Esophagus squamous epithelium (tissue), 5 donors: ENCODE measurements around the gene ANO10. TPM values are rescaled to one million over a fixed set of nuclear protein-coding genes. Genes with fewer than 3 reads are reported as not detected.

Source experiments
- DNase-seq: peaks from one replicate; lab custom pipeline; 2025; lab: John Stamatoyannopoulos, UW
- H3K27ac ChIP-seq, 4 donors: fragments of 200-600 bp; sonication (generic); one replicate each; pipeline ENCODE4 v1.5.1; 2016 to 2019; ENCODE audit warnings: mild to moderate bottlenecking in 1 of 4
- H3K27me3 ChIP-seq, 4 donors: fragments of 200-600 bp; sonication (generic); 1 replicate in 3 of 4; 2 replicates in 1 of 4; pipeline versions ENCODE4 v1.5.1 to v1.6.0; 2017 to 2021; ENCODE audit warnings: antibody characterized with exemption in 1 of 4
- H3K36me3 ChIP-seq, 3 donors: fragments of 200-600 bp; sonication (generic); one replicate each; pipeline ENCODE4 v1.5.1; 2016 to 2019
- H3K4me1 ChIP-seq, 3 donors: fragments of 200-600 bp; sonication (generic); one replicate each; pipeline ENCODE4 v1.5.1; 2017 to 2019
- H3K4me3 ChIP-seq, 4 donors: fragments of 200-600 bp; sonication (generic); 1 replicate in 3 of 4; 2 replicates in 1 of 4; pipeline ENCODE4 v1.5.1; 2016 to 2019; ENCODE audit warnings: mild to moderate bottlenecking in 2 of 4, moderate library complexity in 1 of 4
- H3K9me3 ChIP-seq, 3 donors: fragments of 200-600 bp; sonication (generic); one replicate each; pipeline ENCODE4 v1.5.1; 2016 to 2019
- CTCF ChIP-seq, 6 experiments: fragments of 450-650 bp in 4 of 6; fragments of 200-600 bp in 2 of 6; sonication (generic) in 2 of 6; IDR thresholded peaks; one replicate each; pipeline ENCODE4 v1.5.1; 2016 to 2019; ENCODE audit warnings: antibody characterized with exemption in 6 of 6, mild to moderate bottlenecking in 4 of 6, moderate library complexity in 4 of 6
- POLR2A ChIP-seq, 4 donors: fragments of 450-650 bp; IDR thresholded peaks; one replicate each; pipeline ENCODE4 v1.6.1; 2017; ENCODE audit warnings: antibody characterized with exemption in 4 of 4, mild to moderate bottlenecking in 4 of 4, moderate library complexity in 3 of 4
- WGBS, 2 donors: methylation state at CpG; one replicate each; pipeline ENCODE4 v1.1.5; 2018; 5-methylcytosine and 5-hydroxymethylcytosine counted together
- intact Hi-C: fragments of 100-400 bp; cut with DNase I; formaldehyde crosslinking; loops from one replicate; pipeline ENCODE4 v1.15.0; 2022
- total RNA-seq, 4 donors: library from RNA; depleted of rRNA; stranded (reverse); fragments of >200 nt; gene quantifications; one replicate each; pipeline ENCODE4 v1.1.0, GENCODE V29; 2016
- donor health status: DM: yes; HTN: yes; CAD: no.

ANO10 gene
- total RNA-seq, 4 donors from 2014 or later: 18.5 to 22.3 (median 20.3) TPM

GRCh38 chr3:43478118-43478785 is 143.6 kb downstream of the ANO10 start:
- TF ChIP-seq POLR2A (IDR thresholded peaks at IDR 0.05) (no peak), CTCF (IDR thresholded peaks at IDR 0.05) (peak in 1 of 6 experiments; percentile 9)
- H3K4me1 ChIP-seq: no peaks in the 10 kb centered on the region
- DNase-seq: no peak
- H3K4me3 ChIP-seq: no peak overlapping the region
- intact Hi-C loops: no loop called here
- no peaks in the 10 kb centered on the region for H3K36me3 ChIP-seq
- H3K9me3 ChIP-seq: no peaks in the 10 kb centered on the region
- peak overlapping the region in 2 of 4 donors; percentile 46 to 60 for H3K27ac ChIP-seq
- WGBS, 2 donors: 100% methylated on average over 1 of the region's 1 CpG; no CpG with 5 or more reads in 1 of the 2 donors
- no peaks in the 10 kb centered on the region for H3K27me3 ChIP-seq

GRCh38 chr3:43477600-43477999 is 144.2 kb downstream of the ANO10 start:
- intact Hi-C loops: no loop called here
- H3K27ac ChIP-seq: peak overlapping the region in 2 of 4 donors; percentile 46 to 60
- WGBS, 2 donors: 73 to 77% methylated on average over 6 of the region's 6 CpGs

GRCh38 chr3:43473737-43474136 is 148.1 kb downstream of the ANO10 start:
- no peak for DNase-seq
- Histone ChIP-seq H3K27me3 (no peaks in the 10 kb centered on the region), H3K4me3 (no peak overlapping the region), H3K27ac (no peak overlapping the region), H3K36me3 (no peaks in the 10 kb centered on the region), H3K9me3 (no peaks in the 10 kb centered on the region), H3K4me1 (no peaks in the 10 kb centered on the region)
- WGBS, 2 donors: 60 to 67% methylated on average over 1 of the region's 1 CpG
- TF ChIP-seq POLR2A (IDR thresholded peaks at IDR 0.05) (no peak), CTCF (IDR thresholded peaks at IDR 0.05) (no peak)
- intact Hi-C loops: no loop called here

More at GRCh38 chr3:43477600-43477999, 144.2 kb downstream of the ANO10 start:
- no peaks in the 10 kb centered on the region for H3K36me3 ChIP-seq
- no peak for TF ChIP-seq CTCF (IDR thresholded peaks at IDR 0.05)
- TF ChIP-seq POLR2A (IDR thresholded peaks at IDR 0.05): peak in 1 of 4 donors; percentile 7
- DNase-seq: no peak
- H3K27me3 ChIP-seq: no peaks in the 10 kb centered on the region
- H3K4me3 ChIP-seq: no peak overlapping the region
- H3K9me3 ChIP-seq: no peaks in the 10 kb centered on the region
- H3K4me1 ChIP-seq: no peaks in the 10 kb centered on the region

GRCh38 chr3:43473244-43473643 is 148.6 kb downstream of the ANO10 start:
- Histone ChIP-seq H3K9me3 (no peaks in the 10 kb centered on the region), H3K36me3 (no peaks in the 10 kb centered on the region), H3K27me3 (no peaks in the 10 kb centered on the region), H3K27ac (no peak overlapping the region), H3K4me1 (no peaks in the 10 kb centered on the region), H3K4me3 (no peak overlapping the region)
- no peak for DNase-seq
- intact Hi-C loops: no loop called here
- TF ChIP-seq POLR2A (IDR thresholded peaks at IDR 0.05): no peak
- TF ChIP-seq CTCF (IDR thresholded peaks at IDR 0.05): no peak
- 90 to 92% methylated on average over 10 of the region's 10 CpGs for WGBS, 2 donors

- intact Hi-C loops: no loop called here
Measured at GRCh38 chr3:43468133-43468532, 153.7 kb downstream of the ANO10 start.

More at GRCh38 chr3:43468133-43468532, 153.7 kb downstream of the ANO10 start:
- Histone ChIP-seq H3K4me1 (no peaks in the 10 kb centered on the region), H3K27me3 (no peaks in the 10 kb centered on the region), H3K36me3 (peaks cover 0 to 5% (median 0%) of the 10 kb centered on the region in 3 donors), H3K27ac (no peak overlapping the region), H3K4me3 (no peak overlapping the region), H3K9me3 (no peaks in the 10 kb centered on the region)
- 73 to 81% methylated on average over 1 of the region's 1 CpG for WGBS, 2 donors
- TF ChIP-seq POLR2A (IDR thresholded peaks at IDR 0.05): no peak
- no peak for TF ChIP-seq CTCF (IDR thresholded peaks at IDR 0.05)
- no peak for DNase-seq
